ENCODE measurements around the gene TTI1. TPM values are rescaled to one million over a fixed set of nuclear protein-coding genes. Genes with fewer than 3 reads are reported as not detected.

TTI1 gene
- total and polyA plus RNA-seq, 9 donors: 9.3 to 19.7 (median 16.3) TPM

DNA sequence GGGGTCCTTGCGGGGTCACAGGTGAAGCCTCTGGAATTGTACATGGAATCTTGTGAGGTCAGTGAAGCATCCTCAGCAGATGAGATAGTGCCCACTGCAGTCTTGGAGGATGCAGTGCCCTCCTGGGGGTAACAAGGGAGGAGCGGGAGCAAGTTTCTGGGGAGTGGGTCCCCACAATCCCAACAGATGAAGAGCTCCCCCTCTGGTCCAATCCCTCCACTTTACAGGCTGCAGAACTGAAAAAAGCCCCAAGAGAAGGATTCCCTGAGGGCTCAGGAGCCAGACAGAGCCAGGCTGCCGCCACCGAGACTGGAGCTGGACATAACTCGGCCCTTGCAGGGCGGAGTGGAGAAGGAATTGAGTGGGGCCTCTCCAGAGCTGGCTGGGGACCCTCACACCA lies 52.4 kb downstream of the TTI1 start:
- Histone ChIP-seq H3K4me3 (no peak overlapping the region), H3K4me1 (ENCODE audit: insufficient read depth) (no peaks in the 10 kb centered on the region), H3K27ac (no peak overlapping the region), H3K36me3 (no peaks in the 10 kb centered on the region), H3K9me3 (no peaks in the 10 kb centered on the region), H3K27me3 (no peaks in the 10 kb centered on the region)
- TF ChIP-seq EP300 (IDR thresholded peaks at IDR 0.05): no peak
- no peak for TF ChIP-seq CTCF (IDR thresholded peaks at IDR 0.05)
- TF ChIP-seq POLR2A (IDR thresholded peaks at IDR 0.05): no peak
- intact Hi-C loops (cut with DNase I): no loop called here
- DNase-seq: no peak
- WGBS, 3 donors: 94 to 95% (median 94%) methylated on average over 6 of the region's 6 CpGs

DNA sequence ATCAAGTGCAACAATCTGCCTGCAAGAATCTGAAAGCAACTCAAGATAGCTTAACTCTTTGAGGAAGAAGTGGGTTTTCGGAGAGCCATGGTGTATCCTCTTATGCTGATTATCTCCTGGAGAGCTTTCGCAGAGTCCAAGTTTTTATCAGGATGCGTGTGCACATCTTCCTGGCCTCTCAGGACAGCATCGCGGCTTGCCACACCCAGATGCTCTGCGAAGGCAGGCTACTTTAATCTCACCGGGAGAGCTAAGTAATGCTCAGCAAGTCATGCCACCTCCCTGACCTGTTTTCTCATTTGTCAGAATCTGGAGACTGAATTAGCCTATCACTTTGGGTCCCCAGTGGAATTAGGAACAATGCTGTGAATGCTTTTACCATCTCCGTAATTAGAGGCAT lies 52.9 kb downstream of the TTI1 start:
- H3K27me3 ChIP-seq: no peaks in the 10 kb centered on the region
- no peaks in the 10 kb centered on the region for H3K9me3 ChIP-seq
- TF ChIP-seq POLR2A (IDR thresholded peaks at IDR 0.05) (no peak), EP300 (IDR thresholded peaks at IDR 0.05) (no peak), CTCF (IDR thresholded peaks at IDR 0.05) (no peak)
- no peak for DNase-seq
- H3K4me3 ChIP-seq: no peak overlapping the region
- WGBS, 3 donors: 69 to 75% (median 72%) methylated on average over 8 of the region's 8 CpGs
- H3K36me3 ChIP-seq: no peaks in the 10 kb centered on the region
- H3K4me1 ChIP-seq (ENCODE audit: insufficient read depth): no peaks in the 10 kb centered on the region
- intact Hi-C loops (cut with DNase I): no loop called here
- no peak overlapping the region for H3K27ac ChIP-seq

GRCh38 chr20:37979021-37979985 lies 54.0 kb downstream of the TTI1 start:
- no peak for DNase-seq
- intact Hi-C loops (cut with DNase I): no loop called here
- no peak for TF ChIP-seq POLR2A (IDR thresholded peaks at IDR 0.05)
- no peak for TF ChIP-seq CTCF (IDR thresholded peaks at IDR 0.05)
- no peak for TF ChIP-seq EP300 (IDR thresholded peaks at IDR 0.05)
- Histone ChIP-seq H3K9me3 (no peaks in the 10 kb centered on the region), H3K27me3 (no peaks in the 10 kb centered on the region), H3K4me1 (ENCODE audit: insufficient read depth) (no peaks in the 10 kb centered on the region), H3K36me3 (no peaks in the 10 kb centered on the region), H3K4me3 (no peak overlapping the region), H3K27ac (no peak overlapping the region)
- 79 to 80% (median 80%) methylated on average over 16 of the region's 16 CpGs for WGBS, 3 donors

- TF ChIP-seq EP300 (IDR thresholded peaks at IDR 0.05) (no peak), CTCF (IDR thresholded peaks at IDR 0.05) (no peak)
- no peaks in the 10 kb centered on the region for H3K36me3 ChIP-seq
- 58 to 72% (median 59%) methylated on average over 6 of the region's 6 CpGs for WGBS, 3 donors
- no peak for DNase-seq
- no peaks in the 10 kb centered on the region for H3K9me3 ChIP-seq
- no peaks in the 10 kb centered on the region for H3K4me1 ChIP-seq (ENCODE audit: insufficient read depth)
- no peak overlapping the region for H3K4me3 ChIP-seq
- intact Hi-C loops (cut with DNase I): no loop called here
- no peaks in the 10 kb centered on the region for H3K27me3 ChIP-seq
- no peak overlapping the region for H3K27ac ChIP-seq
Measured at GRCh38 chr20:37977786-37978185, 55.5 kb downstream of the TTI1 start.

All from ovary (tissue), 9 donors.